IMR-90 (cell line): ENCODE results near the gene ROS1. TPM values are rescaled to one million over a fixed set of nuclear protein-coding genes. Genes with fewer than 3 reads are reported as not detected.

Source experiments
- ATAC-seq: fragments of 200-7000 bp; cut with Tn5 transposase; 2 replicates; pipeline ENCODE4 v1.9.1; 2020; ENCODE audit warnings: low read depth, mild to moderate bottlenecking, moderate library complexity
- BruUV-seq: library from RNA; stranded (reverse); fragments of 400-500 nt; replicated peaks from 2 replicates; lab custom pipeline; 2021; lab: Mats Ljungman, UMichigan
- CTCF ChIA-PET: fragments of 300-600 bp; formaldehyde crosslinking; extraction: SDS; loops from one replicate; lab custom pipeline; 2021; ENCODE audit warnings: antibody characterized with exemption; lab: Yijun Ruan, JAX
- POLR2A ChIA-PET: fragments of 300-600 bp; sonication (Branson Sonifier 250); formaldehyde crosslinking; loops from one replicate; lab custom pipeline; 2022; ENCODE audit warnings: antibody characterized with exemption; ENCODE audit not compliant: unreplicated experiment; lab: Charles Lee
- DNase-seq: peaks from one replicate; pipeline ENCODE4 v3.0.0; 2013
- H2AFZ ChIP-seq: replicated peaks from 2 replicates; pipeline ENCODE3; 2013; ENCODE audit warnings: low read length, mild to moderate bottlenecking; ENCODE audit not compliant: poor library complexity
- H2AK5ac ChIP-seq: 2 replicates; pipeline ENCODE4 v1.6.1; 2013; ENCODE audit warnings: low read depth, low read length, inconsistent platforms
- H2AK9ac ChIP-seq: replicated peaks from 2 replicates; pipeline ENCODE3; 2013; ENCODE audit warnings: mild to moderate bottlenecking, low read depth, low read length, moderate library complexity; ENCODE audit not compliant: poor library complexity
- H2BK120ac ChIP-seq: 2 replicates; pipeline ENCODE4 v1.6.1; 2013; ENCODE audit warnings: low read depth, low read length, inconsistent platforms
- H2BK15ac ChIP-seq: 3 replicates; pipeline ENCODE4 v1.6.1; 2013; ENCODE audit warnings: low read depth, low read length, inconsistent platforms
- H2BK20ac ChIP-seq: 2 replicates; pipeline ENCODE4 v1.6.1; 2013; ENCODE audit warnings: low read depth, mild to moderate bottlenecking, inconsistent platforms, low read length, moderate library complexity
- H2BK5ac ChIP-seq: 2 replicates; pipeline ENCODE4 v1.6.1; 2013; ENCODE audit warnings: mild to moderate bottlenecking, low read depth, low read length, inconsistent platforms; ENCODE audit not compliant: poor library complexity, severe bottlenecking
- H3K14ac ChIP-seq: replicated peaks from 2 replicates; pipeline ENCODE4 v1.6.1; 2013; ENCODE audit warnings: low read depth, low read length, inconsistent platforms
- H3K18ac ChIP-seq: 2 replicates; pipeline ENCODE4 v1.6.1; 2013; ENCODE audit warnings: low read depth, low read length, control low read depth
- H3K23ac ChIP-seq: 2 replicates; pipeline ENCODE4 v1.6.1; 2013; ENCODE audit warnings: low read depth, low read length, inconsistent platforms
- H3K27ac ChIP-seq: 2 replicates; pipeline ENCODE4 v1.5.1; 2013; ENCODE audit warnings: mild to moderate bottlenecking, control low read depth, low read length; ENCODE audit not compliant: insufficient read depth
- H3K27me3 ChIP-seq: 2 replicates; pipeline ENCODE4 v1.6.1; 2013; ENCODE audit warnings: low read length; ENCODE audit not compliant: control insufficient read depth, insufficient read depth
- H3K36me3 ChIP-seq: 2 replicates; pipeline ENCODE4 v1.6.1; 2013; ENCODE audit warnings: low read length, mixed read lengths; ENCODE audit not compliant: control insufficient read depth, insufficient read depth
- H3K4ac ChIP-seq: 2 replicates; pipeline ENCODE4 v1.6.1; 2013; ENCODE audit warnings: low read depth, low read length, inconsistent platforms
- H3K4me1 ChIP-seq: 2 replicates; pipeline ENCODE4 v1.6.1; 2013; ENCODE audit warnings: low read length, mixed read lengths; ENCODE audit not compliant: control insufficient read depth, insufficient read depth
- H3K4me2 ChIP-seq: 2 replicates; pipeline ENCODE4 v1.6.1; 2013; ENCODE audit warnings: low read depth, mild to moderate bottlenecking, control low read depth, low read length, moderate library complexity
- H3K4me3 ChIP-seq: 2 replicates; pipeline ENCODE4 v1.5.1; 2013; ENCODE audit warnings: low read depth, mild to moderate bottlenecking, control low read depth, low read length, moderate library complexity; ENCODE audit not compliant: insufficient read depth
- H3K56ac ChIP-seq: 2 replicates; pipeline ENCODE4 v1.6.1; 2013; ENCODE audit warnings: low read length, inconsistent platforms; ENCODE audit not compliant: insufficient read depth; ENCODE audit errors: extremely low read depth
- H3K79me1 ChIP-seq, 2 experiments: 2 replicates each; pipeline ENCODE4 v1.6.1; 2013; ENCODE audit warnings: low read length in 2 of 2, inconsistent platforms in 1 of 2, low read depth in 1 of 2
- H3K9ac ChIP-seq: 2 replicates; pipeline ENCODE4 v1.6.1; 2013; ENCODE audit warnings: low read depth, low read length, control low read depth
- H3K9me1 ChIP-seq: 2 replicates; pipeline ENCODE4 v1.6.1; 2013; ENCODE audit warnings: low read length, inconsistent platforms; ENCODE audit not compliant: insufficient read depth
- H3K9me3 ChIP-seq: 2 replicates; pipeline ENCODE4 v1.6.1; 2013; ENCODE audit warnings: low read length; ENCODE audit not compliant: control insufficient read depth, insufficient read depth
- H4K20me1 ChIP-seq: 2 replicates; pipeline ENCODE4 v1.6.1; 2013; ENCODE audit warnings: low read length, inconsistent platforms; ENCODE audit not compliant: insufficient read depth
- H4K5ac ChIP-seq: 2 replicates; pipeline ENCODE4 v1.6.1; 2013; ENCODE audit warnings: mild to moderate bottlenecking, low read depth, low read length, control low read depth
- H4K8ac ChIP-seq, 2 experiments: 2 replicates each; pipeline ENCODE4 v1.6.1; 2013; ENCODE audit warnings: low read depth in 2 of 2, low read length in 2 of 2, control low read depth in 1 of 2, inconsistent platforms in 1 of 2
- H4K91ac ChIP-seq: 2 replicates; pipeline ENCODE4 v1.6.1; 2013; ENCODE audit warnings: low read depth, low read length, inconsistent platforms; ENCODE audit not compliant: insufficient read depth
- BHLHE40 ChIP-seq: fragments of 150-350 bp; IDR thresholded peaks from 2 replicates; pipeline ENCODE4 v1.6.1; 2016; ENCODE audit warnings: mild to moderate bottlenecking, low read depth, low read length
- CEBPB ChIP-seq: IDR thresholded peaks from 2 replicates; pipeline ENCODE4 v1.6.1; 2012; ENCODE audit warnings: low read depth, low read length, improper control_type of control experiment
- CHD1 ChIP-seq: IDR thresholded peaks from 2 replicates; pipeline ENCODE4 v1.6.1; 2012; ENCODE audit warnings: low read depth, low read length, improper control_type of control experiment
- MXI1 ChIP-seq: IDR thresholded peaks from 2 replicates; pipeline ENCODE4 v1.6.1; 2012; ENCODE audit warnings: low read depth, mild to moderate bottlenecking, low read length, moderate library complexity, borderline replicate concordance
- NFE2L2 ChIP-seq: fragments of 150-350 bp; IDR thresholded peaks from 2 replicates; pipeline ENCODE4 v1.6.1; 2016; ENCODE audit warnings: low read depth, mild to moderate bottlenecking, low read length
- POLR2A ChIP-seq: IDR thresholded peaks from 2 replicates; pipeline ENCODE4 v1.6.1; 2012; ENCODE audit warnings: mild to moderate bottlenecking, low read depth, low read length
- RCOR1 ChIP-seq: IDR thresholded peaks from 2 replicates; pipeline ENCODE4 v1.6.1; 2012; ENCODE audit warnings: mild to moderate bottlenecking, low read length, improper control_type of control experiment; ENCODE audit not compliant: insufficient replicate concordance
- RFX5 ChIP-seq: IDR thresholded peaks from 2 replicates; pipeline ENCODE4 v1.8.0; 2012; ENCODE audit warnings: low read depth, mild to moderate bottlenecking, low read length, moderate library complexity
- WGBS, 2 experiments: methylation state at CpG; one replicate each; pipeline versions ENCODE4 v1.1.5 to v1.1.7; 2013; ENCODE audit warnings: missing lambda C conversion rate in 2 of 2; ENCODE audit not compliant: insufficient read length in 1 of 2; ENCODE audit errors: extremely low coverage in 2 of 2; 5-methylcytosine and 5-hydroxymethylcytosine counted together
- dilution Hi-C: fragments of 300-500 bp; cut with HindIII; formaldehyde crosslinking; loops from one replicate; pipeline ENCODE4 v1.14.3; 2018; ENCODE audit warnings: low sequenced_read_pairs; ENCODE audit not compliant: unreplicated experiment
- in situ Hi-C: fragments of 300-500 bp; cut with MboI; formaldehyde crosslinking; loops from 3 replicates; pipeline ENCODE4 v1.14.3; 2019; ENCODE audit warnings: low sequenced_read_pairs, inconsistent platforms, mixed read lengths
- intact Hi-C: fragments of 100-400 bp; cut with micrococcal nuclease; formaldehyde crosslinking; loops from 2 replicates; pipeline ENCODE4 v1.10.0; 2022
- polyA plus RNA-seq, 3 experiments: library from polyadenylated mRNA; depleted of rRNA; stranded (reverse); fragments of >200 nt; gene quantifications; 2 replicates each; pipeline ENCODE4 v1.2.3, GENCODE V29; 2012; ENCODE audit warnings: low replicate concordance in 1 of 3
- total RNA-seq: library from RNA; depleted of rRNA; stranded (reverse); fragments of >200 nt; gene quantifications from 2 replicates; pipeline ENCODE4 v1.2.3, GENCODE V29; 2012
- TF ChIP-seq, protein P1 (sequence below): conservative IDR thresholded peaks from 2 replicates; pipeline ENCODE4 v1.5.1; 2012; ENCODE audit warnings: mild to moderate bottlenecking, low read depth, low read length, improper control_type of control experiment
- TF ChIP-seq, protein P2 (sequence below): fragments of 150-350 bp; IDR thresholded peaks from 2 replicates; pipeline ENCODE4 v1.6.1; 2017; ENCODE audit warnings: mild to moderate bottlenecking, antibody characterized with exemption, low read length, low read depth

Gene ROS1
- total and polyA plus RNA-seq, 2 of the 4 experiments (the other 2 are of a cell fraction) = under 0.01 to 0.03 TPM

DNA sequence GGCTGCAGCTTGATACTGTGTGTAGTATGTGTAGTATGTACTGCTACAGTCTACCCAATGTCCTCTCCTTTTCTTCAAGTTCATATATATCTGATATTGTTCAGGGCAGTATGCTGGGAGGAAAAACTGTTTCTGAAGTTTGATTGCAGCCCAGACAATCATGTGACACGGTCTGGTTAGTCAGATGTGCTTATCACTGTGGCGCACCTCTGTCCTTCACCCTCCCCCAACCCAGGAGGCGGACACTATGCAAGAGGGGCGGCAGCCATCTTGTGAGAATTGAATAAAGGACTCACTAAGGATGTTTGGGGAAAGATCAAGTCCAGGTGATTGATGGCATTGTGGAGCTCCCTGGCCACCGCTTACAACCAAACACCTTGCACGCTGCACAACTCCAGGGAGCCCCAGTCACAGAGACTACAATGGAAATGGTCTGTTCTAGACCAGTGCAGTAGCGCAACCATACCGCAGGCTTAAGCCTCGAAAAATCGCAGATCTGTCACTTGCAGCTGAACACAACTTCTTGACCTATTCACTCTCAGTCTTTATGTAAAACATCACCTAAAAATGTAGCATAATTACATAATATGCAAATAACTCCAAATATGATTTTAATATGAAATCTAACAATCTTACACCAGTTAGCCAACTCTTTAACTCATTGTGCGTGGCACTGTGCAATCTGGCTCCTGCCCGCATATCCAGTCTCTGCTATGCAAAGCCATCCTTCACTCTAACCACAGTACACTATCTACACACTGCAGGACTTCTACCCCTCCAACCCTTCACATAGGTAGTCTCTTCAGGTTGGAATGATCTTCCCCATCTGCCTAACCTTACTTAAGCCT lies 81.1 kb downstream of the ROS1 start:
- POLR2A ChIA-PET = no interaction called here
- no peak for ATAC-seq
- H3K27me3 ChIP-seq = no peaks in the 10 kb centered on the region; the same call in 1 of the 2 replicates

More for the DNA sequence above, 81.1 kb downstream of the ROS1 start:
- Histone ChIP-seq H3K23ac (no peak overlapping the region), H2AK9ac (no peak overlapping the region), H3K4me1 (no peaks in the 10 kb centered on the region), H3K9me3 (no peaks in the 10 kb centered on the region), H3K36me3 (no peaks in the 10 kb centered on the region), H3K4me2 (no peak overlapping the region), H4K20me1 (no peaks in the 10 kb centered on the region), H3K27ac (no peak overlapping the region), H2AK5ac (no peak overlapping the region), H4K5ac (no peak overlapping the region), H3K4me3 (no peak overlapping the region), H3K18ac (no peak overlapping the region), H2AFZ (no peak overlapping the region), H3K4ac (no peak overlapping the region), H3K9me1 (no peaks in the 10 kb centered on the region), H3K56ac (no peak overlapping the region), H3K79me1 (no peaks in the 10 kb centered on the region), H3K9ac (no peak overlapping the region), H3K14ac (no peak overlapping the region), H2BK5ac (no peak overlapping the region), H4K91ac (no peak overlapping the region), H2BK120ac (no peak overlapping the region), H2BK20ac (no peak overlapping the region), H4K8ac (no peak overlapping the region), H2BK15ac (no peak overlapping the region)
- intact Hi-C loops = loop anchor here (5.0 kb wide), 3 partner anchors 213 to 918 kb away; no protein-coding TSS in a partner anchor
- no peak for DNase-seq
- dilution Hi-C loops = no loop called here
- TF ChIP-seq BHLHE40 (no peak), RFX5 (no peak), RCOR1 (no peak), CHD1 (no peak), CEBPB (no peak), NFE2L2 (no peak), MXI1 (no peak), POLR2A (no peak)
- TF ChIP-seq, protein P1, sequence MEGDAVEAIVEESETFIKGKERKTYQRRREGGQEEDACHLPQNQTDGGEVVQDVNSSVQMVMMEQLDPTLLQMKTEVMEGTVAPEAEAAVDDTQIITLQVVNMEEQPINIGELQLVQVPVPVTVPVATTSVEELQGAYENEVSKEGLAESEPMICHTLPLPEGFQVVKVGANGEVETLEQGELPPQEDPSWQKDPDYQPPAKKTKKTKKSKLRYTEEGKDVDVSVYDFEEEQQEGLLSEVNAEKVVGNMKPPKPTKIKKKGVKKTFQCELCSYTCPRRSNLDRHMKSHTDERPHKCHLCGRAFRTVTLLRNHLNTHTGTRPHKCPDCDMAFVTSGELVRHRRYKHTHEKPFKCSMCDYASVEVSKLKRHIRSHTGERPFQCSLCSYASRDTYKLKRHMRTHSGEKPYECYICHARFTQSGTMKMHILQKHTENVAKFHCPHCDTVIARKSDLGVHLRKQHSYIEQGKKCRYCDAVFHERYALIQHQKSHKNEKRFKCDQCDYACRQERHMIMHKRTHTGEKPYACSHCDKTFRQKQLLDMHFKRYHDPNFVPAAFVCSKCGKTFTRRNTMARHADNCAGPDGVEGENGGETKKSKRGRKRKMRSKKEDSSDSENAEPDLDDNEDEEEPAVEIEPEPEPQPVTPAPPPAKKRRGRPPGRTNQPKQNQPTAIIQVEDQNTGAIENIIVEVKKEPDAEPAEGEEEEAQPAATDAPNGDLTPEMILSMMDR = no peak
- TF ChIP-seq, protein P2, sequence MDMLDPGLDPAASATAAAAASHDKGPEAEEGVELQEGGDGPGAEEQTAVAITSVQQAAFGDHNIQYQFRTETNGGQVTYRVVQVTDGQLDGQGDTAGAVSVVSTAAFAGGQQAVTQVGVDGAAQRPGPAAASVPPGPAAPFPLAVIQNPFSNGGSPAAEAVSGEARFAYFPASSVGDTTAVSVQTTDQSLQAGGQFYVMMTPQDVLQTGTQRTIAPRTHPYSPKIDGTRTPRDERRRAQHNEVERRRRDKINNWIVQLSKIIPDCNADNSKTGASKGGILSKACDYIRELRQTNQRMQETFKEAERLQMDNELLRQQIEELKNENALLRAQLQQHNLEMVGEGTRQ = no peak
- WGBS, 2 experiments = no CpG with 5 or more reads among the region's 12 CpGs
- in situ Hi-C loops = loop anchor here (5.0 kb wide), 1 partner anchor 258 kb away; the partner anchor contains the start of gene GOPC
- CTCF ChIA-PET = no interaction called here
- no TSS peak for BruUV-seq
